GM19043 (cell line): ENCODE measurements around the gene DCLRE1A.

ENCODE experiments used
- ATAC-seq: cut with Tn5 transposase; IDR thresholded peaks from one replicate; pipeline ENCODE4 v1.9.1; 2021; ENCODE audit warnings: low read depth; ENCODE audit not compliant: unreplicated experiment

The DCLRE1A gene

DNA sequence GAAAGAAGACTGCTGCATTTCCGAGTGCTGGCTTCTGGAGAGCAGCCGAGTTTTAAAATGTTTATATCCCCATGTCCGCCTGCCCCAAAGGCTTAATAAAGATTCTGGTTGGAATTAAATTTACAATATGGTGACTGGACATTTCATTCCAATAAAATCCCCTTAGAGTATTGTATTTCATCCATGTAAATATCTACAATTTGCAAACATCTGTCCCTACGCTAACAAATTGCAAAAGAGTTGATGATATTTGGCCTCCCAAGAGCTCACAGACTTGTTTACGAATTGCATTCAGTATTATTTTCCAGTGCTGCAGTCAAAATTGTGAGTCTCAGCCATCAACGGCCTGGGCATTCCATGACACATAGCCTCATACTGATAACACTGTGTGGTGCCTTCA is 52.3 kb downstream of the DCLRE1A start:
- no peak for ATAC-seq

DNA sequence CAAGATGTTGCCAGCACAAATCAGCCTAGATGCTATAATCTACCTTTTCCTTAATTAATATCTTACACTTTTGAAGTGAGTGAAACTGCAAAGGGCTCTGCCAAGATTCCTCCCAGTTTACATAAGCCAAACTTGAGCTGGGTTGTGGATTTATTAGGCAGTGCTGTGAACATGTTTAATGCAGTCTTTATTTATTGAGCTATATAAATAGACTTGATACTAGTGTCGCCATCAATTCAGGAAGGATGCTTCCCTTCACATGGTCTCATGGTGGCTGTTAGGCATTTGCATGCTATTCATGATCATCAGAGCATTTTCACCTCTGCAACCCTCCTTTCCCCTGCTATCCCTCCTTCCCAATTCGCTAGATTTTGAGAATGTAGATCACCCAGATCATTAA is 62.2 kb downstream of the DCLRE1A start:
- ATAC-seq: no peak

DNA sequence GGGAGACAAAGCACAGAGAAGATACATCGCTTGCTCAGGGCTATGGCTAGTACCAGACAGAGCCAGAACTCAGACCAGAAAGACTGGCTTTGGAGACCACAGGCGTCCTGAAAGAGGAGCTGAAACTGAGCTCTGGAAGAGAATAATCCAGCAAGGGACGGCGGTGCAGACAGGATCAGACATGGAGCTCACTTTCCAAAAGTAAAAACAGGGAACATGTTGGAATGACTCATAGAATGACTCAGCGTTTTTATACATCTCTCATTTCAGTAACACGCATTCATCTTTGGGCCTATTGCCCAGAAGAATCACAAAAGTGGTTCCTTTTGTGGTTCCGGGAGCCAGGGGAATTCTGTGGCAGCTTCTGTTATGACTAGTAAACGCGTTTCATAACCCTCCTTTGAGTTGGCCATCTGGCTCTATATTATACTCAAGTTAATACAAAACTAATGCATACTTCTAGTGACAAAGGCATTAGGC is 65.2 kb downstream of the DCLRE1A start:
- ATAC-seq: peak; percentile 77
